Suprapubic skin (tissue), 4 donors: ENCODE measurements around the gene ASB16.

Experiments
- POLR2A ChIP-seq, 2 donors: fragments of 450-650 bp; IDR thresholded peaks; one replicate each; pipeline ENCODE4 v1.6.1; 2017; ENCODE audit warnings: antibody characterized with exemption in 2 of 2, mild to moderate bottlenecking in 2 of 2, moderate library complexity in 2 of 2
- POLR2AphosphoS5 ChIP-seq, 3 donors: sonication (generic); formaldehyde crosslinking; IDR thresholded peaks; one replicate each; pipeline ENCODE4 v1.6.1; 2017; ENCODE audit warnings: antibody characterized with exemption in 3 of 3
- TF ChIP-seq, protein P1 (sequence below), 2 donors: fragments of 200-600 bp in 1 of 2; fragments of 450-650 bp in 1 of 2; sonication (generic) in 1 of 2; IDR thresholded peaks; one replicate each; pipeline ENCODE4 v1.5.1; 2016 to 2019; ENCODE audit warnings: antibody characterized with exemption in 2 of 2, mild to moderate bottlenecking in 1 of 2, moderate library complexity in 1 of 2

DNA sequence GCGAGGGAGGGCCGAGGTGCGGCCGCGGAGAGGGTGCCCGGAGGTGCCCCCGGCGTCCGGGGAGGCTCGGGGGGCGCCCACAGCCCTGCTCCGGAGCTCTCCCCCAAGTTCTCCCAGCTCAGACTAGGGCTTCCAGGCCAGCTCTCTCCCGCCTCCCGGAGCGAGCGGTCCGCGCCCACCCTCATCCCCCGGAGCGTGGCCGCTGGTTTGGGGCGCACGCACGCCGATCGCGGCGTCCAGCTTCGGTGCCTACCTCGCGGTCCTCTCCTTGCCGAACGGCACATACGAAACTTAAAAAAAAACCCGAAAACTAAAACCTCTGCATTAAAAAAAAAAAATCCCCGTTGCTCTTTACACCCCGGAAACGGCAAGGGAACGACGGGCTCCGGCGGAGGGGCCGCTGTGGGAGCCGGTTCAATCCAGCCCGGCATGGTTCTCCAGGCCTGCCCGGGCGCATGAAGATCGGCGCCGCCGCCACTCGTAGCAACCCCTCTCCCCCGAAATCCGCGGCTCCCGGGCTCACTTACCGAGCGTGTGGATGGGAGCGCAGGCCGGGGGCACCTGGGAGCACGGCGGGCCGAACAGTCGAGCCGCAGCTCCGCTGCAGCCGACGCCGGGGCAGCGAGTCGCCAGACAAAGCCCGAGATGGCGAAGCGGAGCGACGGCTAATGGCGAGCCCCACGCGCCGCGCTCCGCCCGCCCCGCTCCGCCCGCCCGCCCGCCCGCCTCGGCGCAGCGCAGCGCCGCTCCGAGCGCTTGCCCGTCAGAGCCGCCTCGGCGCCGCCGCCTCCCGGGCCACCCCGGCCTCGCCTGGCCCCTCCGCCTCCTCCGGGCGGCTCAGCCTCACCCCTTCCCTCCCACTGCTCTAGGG, 49.9 kb downstream of the ASB16 start:
- TF ChIP-seq, protein P1, sequence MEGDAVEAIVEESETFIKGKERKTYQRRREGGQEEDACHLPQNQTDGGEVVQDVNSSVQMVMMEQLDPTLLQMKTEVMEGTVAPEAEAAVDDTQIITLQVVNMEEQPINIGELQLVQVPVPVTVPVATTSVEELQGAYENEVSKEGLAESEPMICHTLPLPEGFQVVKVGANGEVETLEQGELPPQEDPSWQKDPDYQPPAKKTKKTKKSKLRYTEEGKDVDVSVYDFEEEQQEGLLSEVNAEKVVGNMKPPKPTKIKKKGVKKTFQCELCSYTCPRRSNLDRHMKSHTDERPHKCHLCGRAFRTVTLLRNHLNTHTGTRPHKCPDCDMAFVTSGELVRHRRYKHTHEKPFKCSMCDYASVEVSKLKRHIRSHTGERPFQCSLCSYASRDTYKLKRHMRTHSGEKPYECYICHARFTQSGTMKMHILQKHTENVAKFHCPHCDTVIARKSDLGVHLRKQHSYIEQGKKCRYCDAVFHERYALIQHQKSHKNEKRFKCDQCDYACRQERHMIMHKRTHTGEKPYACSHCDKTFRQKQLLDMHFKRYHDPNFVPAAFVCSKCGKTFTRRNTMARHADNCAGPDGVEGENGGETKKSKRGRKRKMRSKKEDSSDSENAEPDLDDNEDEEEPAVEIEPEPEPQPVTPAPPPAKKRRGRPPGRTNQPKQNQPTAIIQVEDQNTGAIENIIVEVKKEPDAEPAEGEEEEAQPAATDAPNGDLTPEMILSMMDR (IDR thresholded peaks at IDR 0.05): no peak
- no peak for TF ChIP-seq POLR2AphosphoS5 (IDR thresholded peaks at IDR 0.05)
- TF ChIP-seq POLR2A (IDR thresholded peaks at IDR 0.05): no peak
